Mesodermal cell (in vitro differentiated cells): ENCODE results near the gene LPAR1.
"Not testable (repeated sequence)": the region's sequence is repeated elsewhere in the genome, so short reads cannot be mapped to it uniquely, and the experiment has no call there.

ENCODE experiments used
- H3K27ac ChIP-seq: 2 replicates; pipeline ENCODE4 v1.7.0; 2013; ENCODE audit warnings: mild to moderate bottlenecking, low read depth, low read length, moderate library complexity; ENCODE audit not compliant: severe bottlenecking
- H3K36me3 ChIP-seq: 2 replicates; pipeline ENCODE4 v1.7.1; 2013; ENCODE audit warnings: mild to moderate bottlenecking, low read length, moderate library complexity; ENCODE audit not compliant: control insufficient read depth, insufficient read depth
- H3K4me1 ChIP-seq: one replicate; pipeline ENCODE4 v1.7.1; 2013; ENCODE audit warnings: mild to moderate bottlenecking, low read length; ENCODE audit not compliant: insufficient read depth, control insufficient read depth, poor library complexity, severe bottlenecking
- H3K4me3 ChIP-seq: 2 replicates; pipeline ENCODE4 v1.7.0; 2013; ENCODE audit warnings: low read length, control low read depth, mild to moderate bottlenecking; ENCODE audit not compliant: insufficient read depth, poor library complexity, severe bottlenecking; ENCODE audit errors: extremely low read depth
- H3K9me3 ChIP-seq: 2 replicates; pipeline ENCODE4 v1.7.1; 2013; ENCODE audit warnings: mild to moderate bottlenecking, low read length, moderate library complexity; ENCODE audit not compliant: control insufficient read depth
- WGBS, 2 experiments: methylation state at CpG; one replicate each; pipeline ENCODE4 v1.1.5; 2013; ENCODE audit warnings: missing lambda C conversion rate in 2 of 2; ENCODE audit not compliant: insufficient coverage in 2 of 2; 5-methylcytosine and 5-hydroxymethylcytosine counted together

Gene LPAR1

DNA sequence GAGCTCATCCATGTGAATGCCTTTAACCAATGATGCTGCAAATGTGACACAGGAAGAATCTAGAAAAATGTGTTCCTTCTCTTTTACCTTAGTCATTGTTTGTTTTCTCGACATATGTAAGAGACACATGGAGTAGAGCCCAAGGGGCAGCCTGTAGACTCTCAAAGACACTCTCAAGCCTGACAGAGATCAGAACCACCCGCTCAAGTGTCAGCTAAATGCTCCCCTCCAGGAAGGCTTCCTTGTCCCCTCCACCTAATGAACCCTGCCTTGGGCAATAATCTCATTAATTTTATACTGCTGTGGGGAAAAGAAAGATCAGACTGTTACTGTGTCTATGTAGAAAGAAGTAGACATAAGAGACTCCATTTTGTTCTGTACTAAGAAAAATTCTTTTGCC, 212.3 kb downstream of the LPAR1 start:
- WGBS, 2 experiments: 100% methylated on average over 2 of the region's 2 CpGs; no CpG with 5 or more reads in 1 of the 2 experiments
- peaks cover 2% of the 10 kb centered on the region for H3K4me1 ChIP-seq
- no peaks in the 10 kb centered on the region for H3K36me3 ChIP-seq
- H3K9me3 ChIP-seq: no peaks in the 10 kb centered on the region
- no peak overlapping the region for H3K4me3 ChIP-seq
- H3K27ac ChIP-seq: no peak overlapping the region

DNA sequence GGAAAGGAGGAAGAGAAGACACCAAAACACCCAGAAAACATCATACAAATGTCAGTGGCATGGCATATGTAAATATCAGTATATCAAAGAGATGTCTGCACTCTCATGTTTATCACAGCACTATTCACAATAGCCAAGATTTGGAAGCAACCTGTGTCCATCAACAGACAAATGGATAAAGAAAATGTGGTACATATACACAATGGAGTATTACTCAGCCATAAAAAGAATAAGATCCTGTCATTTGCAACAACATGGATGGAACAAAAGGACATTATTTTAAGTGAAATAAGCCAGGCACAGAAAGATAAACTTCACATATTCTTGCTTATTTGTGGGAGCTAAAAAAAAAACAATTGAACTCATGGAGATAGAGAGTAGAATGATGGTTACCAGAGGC, 213.1 kb downstream of the LPAR1 start:
- not testable (repeated sequence) for H3K9me3 ChIP-seq, H3K4me3 ChIP-seq, H3K36me3 ChIP-seq

More for the DNA sequence above, 213.1 kb downstream of the LPAR1 start:
- H3K27ac ChIP-seq, H3K4me1 ChIP-seq: not testable (repeated sequence)
